K562 (cell line): ENCODE measurements around the gene YPEL5. TPM values are rescaled to one million over a fixed set of nuclear protein-coding genes. Genes with fewer than 3 reads are reported as not detected.

ENCODE experiments used
- ATF1 ChIP-seq, 2 experiments: fragments of 450-650 bp in 1 of 2; IDR thresholded peaks; 2 replicates each; pipeline ENCODE4 v1.6.1; 2016; ENCODE audit warnings: missing compliant biosample characterization in 1 of 2, missing genetic modification characterization in 1 of 2
- CREB1 ChIP-seq, 2 experiments: sonication (generic) in 1 of 2; formaldehyde crosslinking in 1 of 2; IDR thresholded peaks; 2 replicates each; pipeline versions ENCODE4 v1.6.1 to v1.8.0; 2012 to 2022; ENCODE audit warnings: inconsistent platforms in 1 of 2, mild to moderate bottlenecking in 1 of 2, missing genetic modification reagents in 1 of 2, moderate library complexity in 1 of 2
- ETS2 ChIP-seq: IDR thresholded peaks from 2 replicates; pipeline ENCODE4 v1.6.1; 2016; ENCODE audit warnings: borderline replicate concordance, missing genetic modification characterization, mild to moderate bottlenecking, moderate library complexity, missing compliant biosample characterization; ENCODE audit not compliant: poor library complexity, severe bottlenecking
- MIER1 ChIP-seq: fragments of 450-650 bp; IDR thresholded peaks from 2 replicates; pipeline ENCODE4 v1.6.1; 2016; ENCODE audit warnings: antibody characterized with exemption, mild to moderate bottlenecking, low read depth
- RBFOX2 ChIP-seq: fragments of 200-400 bp; formaldehyde crosslinking; IDR thresholded peaks from 2 replicates; pipeline ENCODE4 v1.6.1; 2017; ENCODE audit warnings: low read depth, mild to moderate bottlenecking, low read length, moderate library complexity
- SAFB2 ChIP-seq: fragments of 200-400 bp; formaldehyde crosslinking; IDR thresholded peaks from 2 replicates; pipeline ENCODE4 v1.6.1; 2018; ENCODE audit warnings: borderline replicate concordance, low read length, low read depth, moderate library complexity; ENCODE audit not compliant: severe bottlenecking
- TARDBP ChIP-seq: fragments of 450-650 bp; IDR thresholded peaks from 2 replicates; pipeline ENCODE4 v1.6.1; 2016
- TSC22D4 ChIP-seq: fragments of 450-650 bp; IDR thresholded peaks from 2 replicates; pipeline ENCODE4 v1.6.1; 2016; ENCODE audit warnings: missing genetic modification characterization, missing biosample characterization, control low read depth
- ZNF354B ChIP-seq: fragments of 250-450 bp; sonication (Bioruptor Pico); IDR thresholded peaks from 2 replicates; pipeline ENCODE4 v1.4.0; 2020
- ZNF444 ChIP-seq: fragments of 250-450 bp; sonication (Bioruptor Pico); IDR thresholded peaks from 2 replicates; pipeline ENCODE4 v1.4.0; 2020; ENCODE audit warnings: mild to moderate bottlenecking, moderate library complexity
- polyA plus RNA-seq, 8 experiments: library from polyadenylated mRNA; depleted of rRNA in 4 of 8; stranded (reverse) in 5 of 8; unstranded in 3 of 8; fragments of >200 nt; fragmentation: Nextera tagmentation in 2 of 8; fragmentation: Illumina TruSeq in 1 of 8; extraction: Ambion mirVana in 2 of 8; extraction: Trizol in 1 of 8; gene quantifications; 2 replicates each; pipeline versions ENCODE4 v1.2.1 to v1.2.3, GENCODE V29; 2011 to 2014; ENCODE audit warnings: inconsistent platforms in 1 of 8, missing spikeins in 1 of 8
- total RNA-seq, 7 experiments: library from RNA; depleted of rRNA in 6 of 7; stranded (reverse); fragments of >200 nt in 6 of 7; fragmentation: Illumina TruSeq in 2 of 7; extraction: Trizol in 2 of 7; gene quantifications; 2 replicates each; pipeline versions ENCODE4 v1.2.1 to v1.2.3, GENCODE V29; 2011 to 2021; ENCODE audit warnings: low replicate concordance in 1 of 7
- TF ChIP-seq, protein P1 (sequence below): fragments of 200-600 bp; sonication (generic); IDR thresholded peaks from one replicate; pipeline ENCODE4 v1.6.1; 2012; ENCODE audit warnings: mild to moderate bottlenecking, low read depth, low read length, inconsistent platforms

YPEL5 gene
- total and polyA plus RNA-seq, 9 of the 15 experiments (the other 6 are each of a cell fraction or from before 2014, with no cell fraction given), result 5.4 to 34.4 (median 12.3) TPM

DNA sequence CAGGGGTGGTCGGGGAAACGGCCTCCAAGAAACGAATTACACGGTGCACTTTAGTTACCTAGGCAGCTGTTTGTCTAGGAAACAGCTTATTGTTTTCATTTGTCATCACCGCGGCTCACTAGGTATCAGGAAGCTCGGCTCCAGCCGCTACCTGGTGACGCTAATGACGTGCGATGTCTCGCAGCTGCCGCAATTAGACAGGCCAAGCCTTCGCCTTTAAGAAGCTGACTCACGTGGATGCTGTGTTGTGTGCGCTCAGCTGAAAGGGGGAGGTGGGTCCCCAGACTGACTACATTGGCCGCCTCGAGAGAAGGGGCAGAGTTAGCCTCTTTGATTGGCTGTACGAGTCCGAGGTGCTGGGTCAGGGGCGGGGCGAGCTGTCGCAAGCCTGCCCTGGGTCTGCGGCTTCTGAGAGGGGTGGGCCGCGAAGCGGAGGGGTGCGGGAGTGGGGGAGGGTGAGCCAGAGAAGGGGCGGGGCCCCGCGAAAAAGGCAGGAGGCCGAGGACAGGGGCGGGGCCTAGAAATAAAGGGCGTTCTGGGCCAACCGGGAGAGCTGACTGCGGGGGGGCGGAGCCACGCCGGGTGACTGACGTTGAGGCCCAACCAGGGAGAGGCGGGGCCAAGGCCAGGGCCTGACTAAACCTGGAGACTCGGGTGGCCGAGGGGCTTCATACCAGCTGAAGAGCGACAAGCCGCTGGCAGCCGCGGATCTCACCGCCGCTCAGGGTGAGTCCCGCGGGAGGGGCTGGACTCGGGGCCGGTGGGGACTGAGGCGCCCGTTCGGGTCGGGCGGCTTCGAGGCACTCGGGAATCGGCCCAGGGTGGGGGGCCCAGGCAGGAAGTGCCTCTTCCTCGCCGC lies at the start of gene YPEL5 (continued):
- TF ChIP-seq ATF1 (CRISPR knock-in tag; IDR thresholded peaks at IDR 0.05), result no peak
- TF ChIP-seq ATF1 (tag; IDR thresholded peaks at IDR 0.05), result peak; percentile 95
- TF ChIP-seq MIER1, result no peak
- TF ChIP-seq ZNF444, result no peak
- TF ChIP-seq ZNF354B, result no peak
- TF ChIP-seq, protein P1, sequence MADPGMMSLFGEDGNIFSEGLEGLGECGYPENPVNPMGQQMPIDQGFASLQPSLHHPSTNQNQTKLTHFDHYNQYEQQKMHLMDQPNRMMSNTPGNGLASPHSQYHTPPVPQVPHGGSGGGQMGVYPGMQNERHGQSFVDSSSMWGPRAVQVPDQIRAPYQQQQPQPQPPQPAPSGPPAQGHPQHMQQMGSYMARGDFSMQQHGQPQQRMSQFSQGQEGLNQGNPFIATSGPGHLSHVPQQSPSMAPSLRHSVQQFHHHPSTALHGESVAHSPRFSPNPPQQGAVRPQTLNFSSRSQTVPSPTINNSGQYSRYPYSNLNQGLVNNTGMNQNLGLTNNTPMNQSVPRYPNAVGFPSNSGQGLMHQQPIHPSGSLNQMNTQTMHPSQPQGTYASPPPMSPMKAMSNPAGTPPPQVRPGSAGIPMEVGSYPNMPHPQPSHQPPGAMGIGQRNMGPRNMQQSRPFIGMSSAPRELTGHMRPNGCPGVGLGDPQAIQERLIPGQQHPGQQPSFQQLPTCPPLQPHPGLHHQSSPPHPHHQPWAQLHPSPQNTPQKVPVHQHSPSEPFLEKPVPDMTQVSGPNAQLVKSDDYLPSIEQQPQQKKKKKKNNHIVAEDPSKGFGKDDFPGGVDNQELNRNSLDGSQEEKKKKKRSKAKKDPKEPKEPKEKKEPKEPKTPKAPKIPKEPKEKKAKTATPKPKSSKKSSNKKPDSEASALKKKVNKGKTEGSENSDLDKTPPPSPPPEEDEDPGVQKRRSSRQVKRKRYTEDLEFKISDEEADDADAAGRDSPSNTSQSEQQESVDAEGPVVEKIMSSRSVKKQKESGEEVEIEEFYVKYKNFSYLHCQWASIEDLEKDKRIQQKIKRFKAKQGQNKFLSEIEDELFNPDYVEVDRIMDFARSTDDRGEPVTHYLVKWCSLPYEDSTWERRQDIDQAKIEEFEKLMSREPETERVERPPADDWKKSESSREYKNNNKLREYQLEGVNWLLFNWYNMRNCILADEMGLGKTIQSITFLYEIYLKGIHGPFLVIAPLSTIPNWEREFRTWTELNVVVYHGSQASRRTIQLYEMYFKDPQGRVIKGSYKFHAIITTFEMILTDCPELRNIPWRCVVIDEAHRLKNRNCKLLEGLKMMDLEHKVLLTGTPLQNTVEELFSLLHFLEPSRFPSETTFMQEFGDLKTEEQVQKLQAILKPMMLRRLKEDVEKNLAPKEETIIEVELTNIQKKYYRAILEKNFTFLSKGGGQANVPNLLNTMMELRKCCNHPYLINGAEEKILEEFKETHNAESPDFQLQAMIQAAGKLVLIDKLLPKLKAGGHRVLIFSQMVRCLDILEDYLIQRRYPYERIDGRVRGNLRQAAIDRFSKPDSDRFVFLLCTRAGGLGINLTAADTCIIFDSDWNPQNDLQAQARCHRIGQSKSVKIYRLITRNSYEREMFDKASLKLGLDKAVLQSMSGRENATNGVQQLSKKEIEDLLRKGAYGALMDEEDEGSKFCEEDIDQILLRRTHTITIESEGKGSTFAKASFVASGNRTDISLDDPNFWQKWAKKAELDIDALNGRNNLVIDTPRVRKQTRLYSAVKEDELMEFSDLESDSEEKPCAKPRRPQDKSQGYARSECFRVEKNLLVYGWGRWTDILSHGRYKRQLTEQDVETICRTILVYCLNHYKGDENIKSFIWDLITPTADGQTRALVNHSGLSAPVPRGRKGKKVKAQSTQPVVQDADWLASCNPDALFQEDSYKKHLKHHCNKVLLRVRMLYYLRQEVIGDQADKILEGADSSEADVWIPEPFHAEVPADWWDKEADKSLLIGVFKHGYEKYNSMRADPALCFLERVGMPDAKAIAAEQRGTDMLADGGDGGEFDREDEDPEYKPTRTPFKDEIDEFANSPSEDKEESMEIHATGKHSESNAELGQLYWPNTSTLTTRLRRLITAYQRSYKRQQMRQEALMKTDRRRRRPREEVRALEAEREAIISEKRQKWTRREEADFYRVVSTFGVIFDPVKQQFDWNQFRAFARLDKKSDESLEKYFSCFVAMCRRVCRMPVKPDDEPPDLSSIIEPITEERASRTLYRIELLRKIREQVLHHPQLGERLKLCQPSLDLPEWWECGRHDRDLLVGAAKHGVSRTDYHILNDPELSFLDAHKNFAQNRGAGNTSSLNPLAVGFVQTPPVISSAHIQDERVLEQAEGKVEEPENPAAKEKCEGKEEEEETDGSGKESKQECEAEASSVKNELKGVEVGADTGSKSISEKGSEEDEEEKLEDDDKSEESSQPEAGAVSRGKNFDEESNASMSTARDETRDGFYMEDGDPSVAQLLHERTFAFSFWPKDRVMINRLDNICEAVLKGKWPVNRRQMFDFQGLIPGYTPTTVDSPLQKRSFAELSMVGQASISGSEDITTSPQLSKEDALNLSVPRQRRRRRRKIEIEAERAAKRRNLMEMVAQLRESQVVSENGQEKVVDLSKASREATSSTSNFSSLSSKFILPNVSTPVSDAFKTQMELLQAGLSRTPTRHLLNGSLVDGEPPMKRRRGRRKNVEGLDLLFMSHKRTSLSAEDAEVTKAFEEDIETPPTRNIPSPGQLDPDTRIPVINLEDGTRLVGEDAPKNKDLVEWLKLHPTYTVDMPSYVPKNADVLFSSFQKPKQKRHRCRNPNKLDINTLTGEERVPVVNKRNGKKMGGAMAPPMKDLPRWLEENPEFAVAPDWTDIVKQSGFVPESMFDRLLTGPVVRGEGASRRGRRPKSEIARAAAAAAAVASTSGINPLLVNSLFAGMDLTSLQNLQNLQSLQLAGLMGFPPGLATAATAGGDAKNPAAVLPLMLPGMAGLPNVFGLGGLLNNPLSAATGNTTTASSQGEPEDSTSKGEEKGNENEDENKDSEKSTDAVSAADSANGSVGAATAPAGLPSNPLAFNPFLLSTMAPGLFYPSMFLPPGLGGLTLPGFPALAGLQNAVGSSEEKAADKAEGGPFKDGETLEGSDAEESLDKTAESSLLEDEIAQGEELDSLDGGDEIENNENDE, result no peak
- no peak for TF ChIP-seq ETS2 (tag)
- no peak for TF ChIP-seq TARDBP
- peak; percentile 90 for TF ChIP-seq CREB1 (IDR thresholded peaks at IDR 0.05)
- TF ChIP-seq CREB1 (CRISPR knock-in tag; IDR thresholded peaks at IDR 0.05), result peak; percentile 74
- no peak for TF ChIP-seq TSC22D4 (tag)
- TF ChIP-seq RBFOX2, result peak; percentile 81
- no peak for TF ChIP-seq SAFB2
